H1 (cell line): ENCODE measurements around the gene SLC19A1.

Experiments
- BRCA1 ChIP-seq: IDR thresholded peaks from 2 replicates; pipeline ENCODE4 v1.6.1; 2012; ENCODE audit warnings: low read depth, low read length, improper control_type of control experiment
- EGR1 ChIP-seq: IDR thresholded peaks from 2 replicates; pipeline ENCODE4 v1.6.1; 2011; ENCODE audit warnings: low read depth, low read length, borderline replicate concordance
- EP300 ChIP-seq, 2 experiments: IDR thresholded peaks; 1 replicate in 1 of 2; 2 replicates in 1 of 2; pipeline ENCODE4 v1.6.1; 2011 to 2012; ENCODE audit warnings: low read depth in 2 of 2, low read length in 2 of 2, mild to moderate bottlenecking in 2 of 2, borderline replicate concordance in 1 of 2, inconsistent platforms in 1 of 2, moderate library complexity in 1 of 2
- EZH2 ChIP-seq: fragments of 200-600 bp; sonication (generic); IDR thresholded peaks from 2 replicates; pipeline ENCODE4 v1.7.1; 2012; ENCODE audit warnings: low read depth, mild to moderate bottlenecking, moderate library complexity, low read length, inconsistent platforms; ENCODE audit not compliant: severe bottlenecking
- GABPA ChIP-seq: IDR thresholded peaks from 2 replicates; pipeline ENCODE4 v1.6.1; 2011; ENCODE audit warnings: mild to moderate bottlenecking, low read length, moderate library complexity, borderline replicate concordance; ENCODE audit not compliant: insufficient read depth
- HDAC2 ChIP-seq, 2 experiments: fragments of 300-600 bp in 1 of 2; sonication (generic) in 1 of 2; IDR thresholded peaks; 2 replicates each; pipeline ENCODE4 v1.6.1; 2011 to 2012; ENCODE audit warnings: low read depth in 2 of 2, low read length in 2 of 2, mild to moderate bottlenecking in 2 of 2, moderate library complexity in 2 of 2, borderline replicate concordance in 1 of 2, inconsistent platforms in 1 of 2
- JUN ChIP-seq: IDR thresholded peaks from 2 replicates; pipeline ENCODE4 v1.6.1; 2011; ENCODE audit warnings: low read depth, mild to moderate bottlenecking, improper control_type of control experiment, low read length
- MAFK ChIP-seq: IDR thresholded peaks from 2 replicates; pipeline ENCODE4 v1.6.1; 2012; ENCODE audit warnings: low read depth, mild to moderate bottlenecking, improper control_type of control experiment, low read length
- POLR2AphosphoS5 ChIP-seq: IDR thresholded peaks from 2 replicates; pipeline ENCODE4 v1.6.1; 2011; ENCODE audit warnings: low read depth, low read length
- RAD21 ChIP-seq, 2 experiments: IDR thresholded peaks in 1 of 2; conservative IDR thresholded peaks in 1 of 2; 2 replicates each; pipeline ENCODE4 v1.6.1; 2011; ENCODE audit warnings: low read depth in 2 of 2, low read length in 2 of 2, improper control_type of control experiment in 1 of 2, inconsistent platforms in 1 of 2, mild to moderate bottlenecking in 1 of 2, moderate library complexity in 1 of 2
- TAF1 ChIP-seq: IDR thresholded peaks from 2 replicates; pipeline ENCODE4 v1.6.1; 2011; ENCODE audit warnings: mild to moderate bottlenecking, low read depth, low read length
- YY1 ChIP-seq: IDR thresholded peaks from 2 replicates; pipeline ENCODE4 v1.6.1; 2011; ENCODE audit warnings: low read depth, mild to moderate bottlenecking, low read length
- TF ChIP-seq, protein P1 (sequence below), 3 experiments: IDR thresholded peaks; 1 replicate in 2 of 3; 2 replicates in 1 of 3; pipeline versions ENCODE4 v1.5.1 to v1.6.1; 2011; ENCODE audit warnings: low read length in 3 of 3, mild to moderate bottlenecking in 3 of 3, inconsistent platforms in 2 of 3, low read depth in 1 of 3, moderate library complexity in 1 of 3; ENCODE audit not compliant: insufficient read depth in 1 of 3; ENCODE audit errors: control extremely low read depth in 1 of 3

- TF ChIP-seq JUN (no peak), TAF1 (no peak), BRCA1 (no peak), YY1 (no peak), HDAC2 (IDR thresholded peaks at IDR 0.05; ENCODE audit: borderline replicate concordance in 1 of 2, low read depth in 2 of 2, low read length in 2 of 2) (no peak), MAFK (no peak), RAD21 (IDR thresholded peaks at IDR 0.05 in 1 of 2, conservative IDR thresholded peaks at IDR 0.05 in 1 of 2; ENCODE audit: low read depth in 2 of 2, low read length in 2 of 2) (no peak), EZH2 (no peak), POLR2AphosphoS5 (no peak; the same call in 1 of the 2 replicates), GABPA (no peak), EGR1 (no peak), EP300 (IDR thresholded peaks at IDR 0.05; ENCODE audit: borderline replicate concordance in 1 of 2, low read depth in 2 of 2, low read length in 2 of 2) (no peak)
- TF ChIP-seq, protein P1, sequence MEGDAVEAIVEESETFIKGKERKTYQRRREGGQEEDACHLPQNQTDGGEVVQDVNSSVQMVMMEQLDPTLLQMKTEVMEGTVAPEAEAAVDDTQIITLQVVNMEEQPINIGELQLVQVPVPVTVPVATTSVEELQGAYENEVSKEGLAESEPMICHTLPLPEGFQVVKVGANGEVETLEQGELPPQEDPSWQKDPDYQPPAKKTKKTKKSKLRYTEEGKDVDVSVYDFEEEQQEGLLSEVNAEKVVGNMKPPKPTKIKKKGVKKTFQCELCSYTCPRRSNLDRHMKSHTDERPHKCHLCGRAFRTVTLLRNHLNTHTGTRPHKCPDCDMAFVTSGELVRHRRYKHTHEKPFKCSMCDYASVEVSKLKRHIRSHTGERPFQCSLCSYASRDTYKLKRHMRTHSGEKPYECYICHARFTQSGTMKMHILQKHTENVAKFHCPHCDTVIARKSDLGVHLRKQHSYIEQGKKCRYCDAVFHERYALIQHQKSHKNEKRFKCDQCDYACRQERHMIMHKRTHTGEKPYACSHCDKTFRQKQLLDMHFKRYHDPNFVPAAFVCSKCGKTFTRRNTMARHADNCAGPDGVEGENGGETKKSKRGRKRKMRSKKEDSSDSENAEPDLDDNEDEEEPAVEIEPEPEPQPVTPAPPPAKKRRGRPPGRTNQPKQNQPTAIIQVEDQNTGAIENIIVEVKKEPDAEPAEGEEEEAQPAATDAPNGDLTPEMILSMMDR (IDR thresholded peaks at IDR 0.05; ENCODE audit: control extremely low read depth in 1 of 3, insufficient read depth in 1 of 3, low read depth in 1 of 3, low read length in 3 of 3): no peak
These were observed 29.6 kb downstream of the SLC19A1 start for GRCh38 chr21:45512626-45513002.
